IMR-90 (cell line): Measurements from ENCODE around the gene THOC6. TPM values are rescaled to one million over a fixed set of nuclear protein-coding genes. Genes with fewer than 3 reads are reported as not detected.

Experiments
- ATAC-seq: fragments of 200-7000 bp; cut with Tn5 transposase; 2 replicates; pipeline ENCODE4 v1.9.1; 2020; ENCODE audit warnings: low read depth, mild to moderate bottlenecking, moderate library complexity
- BruUV-seq: library from RNA; stranded (reverse); fragments of 400-500 nt; replicated peaks from 2 replicates; lab custom pipeline; 2021; lab: Mats Ljungman, UMichigan
- CTCF ChIA-PET: fragments of 300-600 bp; formaldehyde crosslinking; extraction: SDS; loops from one replicate; lab custom pipeline; 2021; ENCODE audit warnings: antibody characterized with exemption; lab: Yijun Ruan, JAX
- POLR2A ChIA-PET: fragments of 300-600 bp; sonication (Branson Sonifier 250); formaldehyde crosslinking; loops from one replicate; lab custom pipeline; 2022; ENCODE audit warnings: antibody characterized with exemption; ENCODE audit not compliant: unreplicated experiment; lab: Charles Lee
- DNase-seq: peaks from one replicate; pipeline ENCODE4 v3.0.0; 2013
- H2AFZ ChIP-seq: replicated peaks from 2 replicates; pipeline ENCODE3; 2013; ENCODE audit warnings: low read length, mild to moderate bottlenecking; ENCODE audit not compliant: poor library complexity
- H2AK5ac ChIP-seq: 2 replicates; pipeline ENCODE4 v1.6.1; 2013; ENCODE audit warnings: low read depth, low read length, inconsistent platforms
- H2AK9ac ChIP-seq: replicated peaks from 2 replicates; pipeline ENCODE3; 2013; ENCODE audit warnings: mild to moderate bottlenecking, low read depth, low read length, moderate library complexity; ENCODE audit not compliant: poor library complexity
- H2BK120ac ChIP-seq: 2 replicates; pipeline ENCODE4 v1.6.1; 2013; ENCODE audit warnings: low read depth, low read length, inconsistent platforms
- H2BK15ac ChIP-seq: 3 replicates; pipeline ENCODE4 v1.6.1; 2013; ENCODE audit warnings: low read depth, low read length, inconsistent platforms
- H2BK20ac ChIP-seq: 2 replicates; pipeline ENCODE4 v1.6.1; 2013; ENCODE audit warnings: low read depth, mild to moderate bottlenecking, inconsistent platforms, low read length, moderate library complexity
- H2BK5ac ChIP-seq: 2 replicates; pipeline ENCODE4 v1.6.1; 2013; ENCODE audit warnings: mild to moderate bottlenecking, low read depth, low read length, inconsistent platforms; ENCODE audit not compliant: poor library complexity, severe bottlenecking
- H3K14ac ChIP-seq: replicated peaks from 2 replicates; pipeline ENCODE4 v1.6.1; 2013; ENCODE audit warnings: low read depth, low read length, inconsistent platforms
- H3K18ac ChIP-seq: 2 replicates; pipeline ENCODE4 v1.6.1; 2013; ENCODE audit warnings: low read depth, low read length, control low read depth
- H3K23ac ChIP-seq: 2 replicates; pipeline ENCODE4 v1.6.1; 2013; ENCODE audit warnings: low read depth, low read length, inconsistent platforms
- H3K27ac ChIP-seq: 2 replicates; pipeline ENCODE4 v1.5.1; 2013; ENCODE audit warnings: mild to moderate bottlenecking, control low read depth, low read length; ENCODE audit not compliant: insufficient read depth
- H3K27me3 ChIP-seq: 2 replicates; pipeline ENCODE4 v1.6.1; 2013; ENCODE audit warnings: low read length; ENCODE audit not compliant: control insufficient read depth, insufficient read depth
- H3K36me3 ChIP-seq: 2 replicates; pipeline ENCODE4 v1.6.1; 2013; ENCODE audit warnings: low read length, mixed read lengths; ENCODE audit not compliant: control insufficient read depth, insufficient read depth
- H3K4ac ChIP-seq: 2 replicates; pipeline ENCODE4 v1.6.1; 2013; ENCODE audit warnings: low read depth, low read length, inconsistent platforms
- H3K4me1 ChIP-seq: 2 replicates; pipeline ENCODE4 v1.6.1; 2013; ENCODE audit warnings: low read length, mixed read lengths; ENCODE audit not compliant: control insufficient read depth, insufficient read depth
- H3K4me2 ChIP-seq: 2 replicates; pipeline ENCODE4 v1.6.1; 2013; ENCODE audit warnings: low read depth, mild to moderate bottlenecking, control low read depth, low read length, moderate library complexity
- H3K4me3 ChIP-seq: 2 replicates; pipeline ENCODE4 v1.5.1; 2013; ENCODE audit warnings: low read depth, mild to moderate bottlenecking, control low read depth, low read length, moderate library complexity; ENCODE audit not compliant: insufficient read depth
- H3K56ac ChIP-seq: 2 replicates; pipeline ENCODE4 v1.6.1; 2013; ENCODE audit warnings: low read length, inconsistent platforms; ENCODE audit not compliant: insufficient read depth; ENCODE audit errors: extremely low read depth
- H3K79me1 ChIP-seq, 2 experiments: 2 replicates each; pipeline ENCODE4 v1.6.1; 2013; ENCODE audit warnings: low read length in 2 of 2, inconsistent platforms in 1 of 2, low read depth in 1 of 2
- H3K9ac ChIP-seq: 2 replicates; pipeline ENCODE4 v1.6.1; 2013; ENCODE audit warnings: low read depth, low read length, control low read depth
- H3K9me1 ChIP-seq: 2 replicates; pipeline ENCODE4 v1.6.1; 2013; ENCODE audit warnings: low read length, inconsistent platforms; ENCODE audit not compliant: insufficient read depth
- H3K9me3 ChIP-seq: 2 replicates; pipeline ENCODE4 v1.6.1; 2013; ENCODE audit warnings: low read length; ENCODE audit not compliant: control insufficient read depth, insufficient read depth
- H4K20me1 ChIP-seq: 2 replicates; pipeline ENCODE4 v1.6.1; 2013; ENCODE audit warnings: low read length, inconsistent platforms; ENCODE audit not compliant: insufficient read depth
- H4K5ac ChIP-seq: 2 replicates; pipeline ENCODE4 v1.6.1; 2013; ENCODE audit warnings: mild to moderate bottlenecking, low read depth, low read length, control low read depth
- H4K8ac ChIP-seq, 2 experiments: 2 replicates each; pipeline ENCODE4 v1.6.1; 2013; ENCODE audit warnings: low read depth in 2 of 2, low read length in 2 of 2, control low read depth in 1 of 2, inconsistent platforms in 1 of 2
- H4K91ac ChIP-seq: 2 replicates; pipeline ENCODE4 v1.6.1; 2013; ENCODE audit warnings: low read depth, low read length, inconsistent platforms; ENCODE audit not compliant: insufficient read depth
- BHLHE40 ChIP-seq: fragments of 150-350 bp; IDR thresholded peaks from 2 replicates; pipeline ENCODE4 v1.6.1; 2016; ENCODE audit warnings: mild to moderate bottlenecking, low read depth, low read length
- CEBPB ChIP-seq: IDR thresholded peaks from 2 replicates; pipeline ENCODE4 v1.6.1; 2012; ENCODE audit warnings: low read depth, low read length, improper control_type of control experiment
- CHD1 ChIP-seq: IDR thresholded peaks from 2 replicates; pipeline ENCODE4 v1.6.1; 2012; ENCODE audit warnings: low read depth, low read length, improper control_type of control experiment
- CTCF ChIP-seq: conservative IDR thresholded peaks from 2 replicates; pipeline ENCODE4 v1.5.1; 2012; ENCODE audit warnings: mild to moderate bottlenecking, low read depth, low read length, improper control_type of control experiment
- ELK1 ChIP-seq: fragments of 150-350 bp; IDR thresholded peaks from 2 replicates; pipeline ENCODE4 v1.6.1; 2016; ENCODE audit warnings: low read depth, mild to moderate bottlenecking, low read length, moderate library complexity, borderline replicate concordance
- FOS ChIP-seq: fragments of 150-350 bp; IDR thresholded peaks from 2 replicates; pipeline ENCODE4 v1.6.1; 2016; ENCODE audit warnings: low read depth, low read length
- MAFK ChIP-seq: IDR thresholded peaks from 2 replicates; pipeline ENCODE4 v1.6.1; 2012; ENCODE audit warnings: low read depth, low read length, improper control_type of control experiment
- MAZ ChIP-seq: IDR thresholded peaks from 2 replicates; pipeline ENCODE4 v1.6.1; 2012; ENCODE audit warnings: low read depth, mild to moderate bottlenecking, low read length, improper control_type of control experiment, moderate library complexity, borderline replicate concordance
- MXI1 ChIP-seq: IDR thresholded peaks from 2 replicates; pipeline ENCODE4 v1.6.1; 2012; ENCODE audit warnings: low read depth, mild to moderate bottlenecking, low read length, moderate library complexity, borderline replicate concordance
- NFE2L2 ChIP-seq: fragments of 150-350 bp; IDR thresholded peaks from 2 replicates; pipeline ENCODE4 v1.6.1; 2016; ENCODE audit warnings: low read depth, mild to moderate bottlenecking, low read length
- POLR2A ChIP-seq: IDR thresholded peaks from 2 replicates; pipeline ENCODE4 v1.6.1; 2012; ENCODE audit warnings: mild to moderate bottlenecking, low read depth, low read length
- RAD21 ChIP-seq: IDR thresholded peaks from 2 replicates; pipeline ENCODE4 v1.6.1; 2012; ENCODE audit warnings: low read length, improper control_type of control experiment
- RCOR1 ChIP-seq: IDR thresholded peaks from 2 replicates; pipeline ENCODE4 v1.6.1; 2012; ENCODE audit warnings: mild to moderate bottlenecking, low read length, improper control_type of control experiment; ENCODE audit not compliant: insufficient replicate concordance
- RFX5 ChIP-seq: IDR thresholded peaks from 2 replicates; pipeline ENCODE4 v1.8.0; 2012; ENCODE audit warnings: low read depth, mild to moderate bottlenecking, low read length, moderate library complexity
- SMC3 ChIP-seq: fragments of 150-350 bp; IDR thresholded peaks from 2 replicates; pipeline ENCODE4 v1.6.1; 2016; ENCODE audit warnings: low read depth, mild to moderate bottlenecking, antibody characterized with exemption, low read length, moderate library complexity
- USF2 ChIP-seq: fragments of 150-350 bp; IDR thresholded peaks from 2 replicates; pipeline ENCODE4 v1.6.1; 2017; ENCODE audit warnings: mild to moderate bottlenecking, antibody characterized with exemption, low read length, low read depth
- WGBS, 2 experiments: methylation state at CpG; one replicate each; pipeline versions ENCODE4 v1.1.5 to v1.1.7; 2013; ENCODE audit warnings: missing lambda C conversion rate in 2 of 2; ENCODE audit not compliant: insufficient read length in 1 of 2; ENCODE audit errors: extremely low coverage in 2 of 2; 5-methylcytosine and 5-hydroxymethylcytosine counted together
- dilution Hi-C: fragments of 300-500 bp; cut with HindIII; formaldehyde crosslinking; loops from one replicate; pipeline ENCODE4 v1.14.3; 2018; ENCODE audit warnings: low sequenced_read_pairs; ENCODE audit not compliant: unreplicated experiment
- in situ Hi-C: fragments of 300-500 bp; cut with MboI; formaldehyde crosslinking; loops from 3 replicates; pipeline ENCODE4 v1.14.3; 2019; ENCODE audit warnings: low sequenced_read_pairs, inconsistent platforms, mixed read lengths
- intact Hi-C: fragments of 100-400 bp; cut with micrococcal nuclease; formaldehyde crosslinking; loops from 2 replicates; pipeline ENCODE4 v1.10.0; 2022
- polyA plus RNA-seq, 3 experiments: library from polyadenylated mRNA; depleted of rRNA; stranded (reverse); fragments of >200 nt; gene quantifications; 2 replicates each; pipeline ENCODE4 v1.2.3, GENCODE V29; 2012; ENCODE audit warnings: low replicate concordance in 1 of 3
- total RNA-seq: library from RNA; depleted of rRNA; stranded (reverse); fragments of >200 nt; gene quantifications from 2 replicates; pipeline ENCODE4 v1.2.3, GENCODE V29; 2012

The THOC6 gene
- total and polyA plus RNA-seq, 2 of the 4 experiments (the other 2 are of a cell fraction) = 16.8 to 23.1 TPM

GRCh38 chr16:3038896-3039295 is 15.1 kb downstream of the THOC6 start:
- Histone ChIP-seq H3K4ac (no peak overlapping the region), H3K4me1 (no peaks in the 10 kb centered on the region), H3K79me1 (no peaks in the 10 kb centered on the region), H2BK20ac (no peak overlapping the region), H3K23ac (0 out of 2 replicates have a peak overlapping the region, but pooled peaks have one; percentile 38), H4K8ac (no peak overlapping the region), H3K4me3 (no peak overlapping the region), H4K91ac (no peak overlapping the region), H3K27ac (no peak overlapping the region), H3K9me3 (no peaks in the 10 kb centered on the region), H4K20me1 (no peaks in the 10 kb centered on the region), H2AK9ac (no peak overlapping the region), H2AK5ac (no peak overlapping the region), H3K27me3 (peaks cover 63% of the 10 kb centered on the region), H2BK5ac (no peak overlapping the region), H2BK120ac (no peak overlapping the region), H3K14ac (no peak overlapping the region), H3K9ac (no peak overlapping the region), H3K18ac (no peak overlapping the region), H3K4me2 (no peak overlapping the region), H3K36me3 (no peaks in the 10 kb centered on the region), H3K56ac (no peak overlapping the region), H2BK15ac (no peak overlapping the region), H2AFZ (peak overlapping the region; percentile 14), H3K9me1 (no peaks in the 10 kb centered on the region), H4K5ac (no peak overlapping the region)
- ChIA-PET POLR2A (no interaction called here), CTCF (interaction anchor here (2.3 kb wide), 1 partner anchor 11 kb away, joined by 7 read pairs; no protein-coding TSS in a partner anchor)
- DNase-seq (no peak), ATAC-seq (no peak)
- dilution Hi-C loops (no loop called here), intact Hi-C loops (no loop called here), in situ Hi-C loops (no loop called here)
- 50% methylated on average over 1 of the region's 5 CpGs; no CpG with 5 or more reads in 1 of the 2 experiments for WGBS, 2 experiments
- TF ChIP-seq USF2 (no peak), POLR2A (no peak), RAD21 (no peak), BHLHE40 (no peak), MXI1 (no peak), RFX5 (no peak), ELK1 (no peak), NFE2L2 (no peak), SMC3 (no peak), CHD1 (no peak), FOS (no peak), RCOR1 (no peak), MAFK (no peak), CEBPB (no peak), CTCF (no peak), MAZ (no peak)
- no TSS peak for BruUV-seq
